ENCODE results near the gene SPOCK1.

The SPOCK1 gene

DNA sequence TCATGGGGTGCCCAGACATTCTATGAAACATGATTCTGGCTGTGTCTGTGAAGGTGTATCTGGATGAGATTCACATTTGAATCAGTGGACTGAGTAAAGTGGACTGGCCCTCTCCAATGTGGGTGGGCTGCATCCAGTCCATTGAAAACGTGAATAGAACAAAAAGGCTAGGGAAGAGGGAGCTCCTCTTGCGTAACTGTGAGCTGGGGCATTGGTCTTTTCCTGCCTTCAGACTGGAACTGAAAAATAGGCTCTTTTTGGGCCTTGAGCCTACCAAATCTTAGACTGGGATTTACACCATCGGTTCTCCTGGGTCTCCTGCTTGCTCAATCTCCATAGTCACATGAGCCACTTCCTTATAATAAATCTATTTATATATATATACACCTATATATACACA lies 170.1 kb downstream of the SPOCK1 start:
- no peak for DNase-seq (ENCODE audit: low read depth)

DNA sequence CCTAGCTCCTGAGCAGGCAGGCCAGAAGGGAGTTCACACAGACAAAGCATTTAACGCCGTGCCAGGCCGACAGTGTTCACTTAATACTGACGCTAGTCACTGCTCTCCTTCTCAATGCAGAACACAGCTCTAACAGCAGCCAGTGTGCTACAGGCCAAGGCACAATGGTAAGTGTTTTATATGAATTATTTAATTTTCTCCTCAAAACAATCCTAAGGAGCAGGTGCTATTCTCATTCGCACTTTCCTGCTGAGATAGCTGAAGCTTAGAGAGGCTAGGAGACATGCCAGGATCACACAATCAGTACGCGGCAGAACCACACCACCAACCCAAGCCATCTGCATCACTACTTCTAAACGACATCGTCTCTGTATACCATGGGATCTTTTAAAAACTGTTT lies 170.7 kb downstream of the SPOCK1 start:
- DNase-seq (ENCODE audit: low read depth), result no peak

DNA sequence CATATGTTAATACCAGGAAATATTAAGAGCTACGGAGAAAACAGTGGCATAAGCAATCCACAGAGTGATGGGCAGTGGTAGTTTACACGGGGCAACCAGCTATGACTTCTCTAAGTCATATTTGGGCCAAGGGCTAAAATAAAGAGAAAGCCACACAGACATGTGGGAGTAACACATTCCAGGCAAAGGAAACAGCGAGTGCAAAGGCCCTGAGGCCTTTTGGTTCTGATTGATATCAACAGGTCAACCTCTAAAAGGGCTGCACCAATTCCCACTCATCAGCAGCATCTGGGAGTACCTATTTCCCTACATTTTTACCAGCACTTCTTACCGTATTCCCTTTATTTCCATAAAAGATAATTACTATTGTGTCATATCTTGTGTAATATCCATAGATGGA lies 173.4 kb downstream of the SPOCK1 start:
- no peak for DNase-seq (ENCODE audit: low read depth)

DNA sequence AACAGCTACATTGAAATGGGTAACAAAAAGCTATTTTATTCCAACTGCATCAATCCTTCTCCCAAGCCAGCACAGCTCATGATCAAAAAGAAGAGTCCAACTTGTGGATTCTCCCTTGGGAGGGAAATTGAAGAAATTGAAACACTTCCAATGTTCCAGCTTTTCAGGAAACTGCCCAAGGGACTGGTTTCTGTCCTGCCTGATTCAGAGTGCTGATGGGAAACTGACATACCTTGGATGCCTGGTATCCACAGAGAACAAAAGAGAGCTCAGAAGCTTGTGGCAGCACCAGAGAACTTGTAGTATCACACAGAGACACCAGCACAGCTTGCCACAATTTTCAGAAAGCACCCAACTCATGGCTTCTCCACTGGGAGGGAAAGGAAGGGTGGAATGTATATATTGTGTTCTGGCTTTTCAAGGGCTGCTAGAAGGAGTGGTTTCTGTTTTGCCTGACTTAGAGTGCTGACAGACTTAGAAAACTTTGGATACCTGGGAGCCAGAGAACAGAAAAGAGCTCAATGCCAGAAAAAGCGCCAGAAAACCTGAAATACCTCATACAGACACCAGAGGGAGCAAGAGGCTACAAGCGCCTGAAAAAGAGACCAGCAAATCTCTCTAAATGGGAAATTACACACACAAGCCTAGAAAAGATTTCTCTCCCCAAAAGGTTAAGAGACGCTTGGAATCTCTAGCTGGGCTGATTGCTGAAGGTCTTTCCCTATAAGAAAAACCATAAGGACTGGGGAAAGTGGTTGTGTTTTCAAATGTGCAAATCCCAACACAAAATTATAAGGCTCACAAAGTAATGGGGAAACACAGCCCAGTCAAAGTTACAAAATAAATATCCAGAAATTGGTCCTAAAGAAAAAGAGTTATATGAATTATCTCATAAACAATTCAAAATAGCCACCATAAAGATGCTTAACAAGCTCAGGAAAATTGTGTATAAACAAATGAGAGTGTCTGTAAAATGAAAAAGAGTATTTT lies 178.8 kb downstream of the SPOCK1 start:
- peak; percentile 32 for DNase-seq (ENCODE audit: low read depth)

DNA sequence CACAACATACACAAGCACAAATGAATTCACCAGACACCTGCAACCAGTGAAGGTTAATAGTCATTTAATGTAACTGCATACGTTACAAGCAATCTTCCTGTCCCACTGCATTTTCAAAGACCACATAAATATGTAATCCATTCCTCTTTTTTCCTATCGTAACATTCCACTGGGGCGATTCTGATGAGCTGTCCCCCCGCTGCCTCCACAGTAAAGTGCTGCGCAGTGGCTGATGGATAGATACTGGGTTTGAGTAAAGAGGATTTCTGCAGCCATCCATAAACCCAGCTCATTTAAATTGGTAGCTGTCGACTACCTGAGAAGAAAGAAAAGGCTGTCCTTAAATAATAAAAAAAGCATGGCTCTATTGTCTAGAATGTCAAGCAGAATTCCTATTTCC lies 181.1 kb downstream of the SPOCK1 start:
- DNase-seq (ENCODE audit: low read depth), result no peak

DNA sequence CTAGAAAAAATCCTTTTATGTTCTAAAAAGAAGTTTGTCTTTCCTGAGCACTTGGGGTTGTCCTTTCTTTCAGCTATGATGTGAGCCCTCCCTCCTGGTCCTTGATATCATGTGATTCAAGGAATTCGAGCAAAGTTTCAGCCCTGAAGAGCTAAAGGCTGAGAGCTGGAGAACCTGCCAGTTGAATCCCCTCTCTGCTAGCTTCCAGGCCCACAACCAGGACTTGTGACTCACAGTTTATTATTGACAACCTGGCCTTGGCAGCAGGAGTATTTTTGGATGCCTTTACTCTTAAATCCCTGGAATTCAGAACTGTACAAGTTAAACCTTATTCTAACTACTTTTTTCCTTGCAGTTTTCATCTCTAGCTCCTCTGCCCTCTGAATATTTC lies 182.8 kb downstream of the SPOCK1 start:
- no peak for DNase-seq (ENCODE audit: low read depth)

DNA sequence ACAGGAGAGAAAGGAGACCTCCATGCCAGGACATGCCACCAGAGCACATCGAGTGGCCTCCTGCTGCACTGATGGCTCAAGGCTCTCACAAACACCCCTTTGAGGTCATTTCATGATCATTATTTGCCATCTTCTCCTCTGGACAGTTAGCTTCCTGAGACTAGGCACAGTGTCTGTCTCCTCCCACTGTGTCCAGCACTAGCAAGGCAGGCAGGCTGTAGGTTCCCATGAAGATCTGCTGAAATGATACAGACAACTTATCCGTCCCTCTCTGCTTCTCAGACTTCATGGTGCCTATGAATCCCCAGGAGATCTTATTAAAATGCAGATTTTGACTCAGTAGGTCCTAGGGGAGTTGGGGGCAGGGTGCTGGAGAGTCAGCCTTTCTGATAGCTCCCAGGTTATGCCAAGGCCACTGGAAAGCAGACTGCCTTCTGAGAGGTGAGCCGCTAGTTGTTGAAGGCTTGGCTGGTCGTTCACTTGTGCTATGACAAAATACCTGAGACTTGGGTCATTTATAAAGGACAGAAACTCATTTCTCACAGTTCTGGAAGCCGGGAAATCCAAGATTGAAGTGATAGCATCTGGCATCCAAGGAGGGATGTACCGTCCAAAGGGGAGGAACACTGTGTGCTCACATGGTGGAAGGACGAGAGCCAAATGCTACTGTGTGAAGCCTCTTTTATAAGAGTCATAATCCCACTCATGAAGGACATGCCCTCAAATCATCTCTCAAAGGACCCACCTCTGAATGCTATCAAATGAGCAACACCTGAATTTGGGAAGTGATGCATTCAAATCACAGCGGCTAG lies 183.4 kb downstream of the SPOCK1 start:
- DNase-seq (ENCODE audit: low read depth), result no peak

DNA sequence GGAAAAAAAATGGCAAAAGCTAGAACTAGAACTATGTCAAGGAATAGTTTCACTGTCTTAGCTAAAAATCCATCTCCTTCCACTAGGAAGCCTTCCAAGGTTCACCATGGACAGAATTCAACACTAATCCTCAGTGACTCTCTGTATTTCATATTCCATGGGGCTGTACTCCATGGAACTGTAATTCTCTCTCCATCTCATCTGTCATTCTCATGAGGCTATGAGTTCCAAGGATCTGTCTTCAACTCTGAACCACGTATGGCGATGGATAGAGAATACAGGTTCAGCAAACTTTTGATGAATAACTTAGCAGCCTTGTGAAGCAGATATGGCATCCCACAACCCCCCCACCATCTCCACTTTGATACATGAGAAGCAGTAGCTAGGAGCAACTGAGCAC lies 184.0 kb downstream of the SPOCK1 start:
- DNase-seq (ENCODE audit: low read depth), result no peak

DNA sequence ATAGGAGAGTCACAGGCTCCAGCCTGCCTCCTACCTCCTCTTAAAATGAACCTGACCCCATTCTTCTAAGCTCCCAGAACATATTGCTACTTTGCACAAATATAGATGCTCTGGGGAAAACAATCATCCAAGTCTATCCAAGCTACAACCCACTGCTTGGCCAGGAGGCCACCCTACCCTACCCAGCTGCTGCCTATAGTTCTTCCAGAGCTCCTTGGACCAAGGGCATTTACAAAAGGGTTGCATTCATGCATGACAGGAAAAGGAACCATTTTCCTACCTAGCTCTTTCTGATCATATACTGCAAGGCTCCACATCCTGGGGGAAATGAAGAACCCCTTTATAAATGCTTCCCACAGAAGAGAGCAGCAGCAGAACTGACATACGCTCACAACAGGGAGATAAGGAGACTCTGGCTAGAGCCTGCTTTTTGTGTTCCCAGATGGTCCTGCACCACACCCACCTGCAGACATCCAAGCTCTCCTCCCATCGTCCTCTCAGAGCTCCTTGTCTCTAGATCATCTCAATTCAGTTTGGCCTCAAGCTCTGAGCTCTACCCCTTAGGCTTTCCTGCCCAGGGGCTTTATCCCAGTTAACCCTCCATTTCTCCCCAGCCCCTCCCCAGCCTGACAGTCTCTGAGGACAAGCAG lies 185.5 kb downstream of the SPOCK1 start:
- DNase-seq (ENCODE audit: low read depth), result no peak

DNA sequence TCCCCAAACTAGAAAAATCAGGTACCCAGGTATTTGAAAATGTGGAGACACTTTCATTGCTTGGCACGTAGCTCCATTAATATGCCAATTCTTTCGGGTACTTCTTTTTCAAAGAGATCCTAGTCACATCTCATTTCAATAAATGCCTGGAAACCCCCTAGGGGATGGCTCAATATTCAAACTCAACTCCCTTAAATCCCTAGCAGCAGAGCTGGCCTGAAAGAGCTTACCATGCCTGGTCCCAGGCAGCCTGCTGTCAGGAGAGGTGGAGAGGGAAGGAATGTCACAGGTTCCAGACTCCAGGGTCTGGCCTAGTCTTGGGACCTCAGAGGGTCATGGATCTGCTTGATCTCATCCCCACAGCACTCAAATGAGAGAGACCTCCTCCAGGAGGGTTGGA lies 187.1 kb downstream of the SPOCK1 start:
- DNase-seq (ENCODE audit: low read depth), result no peak

DNA sequence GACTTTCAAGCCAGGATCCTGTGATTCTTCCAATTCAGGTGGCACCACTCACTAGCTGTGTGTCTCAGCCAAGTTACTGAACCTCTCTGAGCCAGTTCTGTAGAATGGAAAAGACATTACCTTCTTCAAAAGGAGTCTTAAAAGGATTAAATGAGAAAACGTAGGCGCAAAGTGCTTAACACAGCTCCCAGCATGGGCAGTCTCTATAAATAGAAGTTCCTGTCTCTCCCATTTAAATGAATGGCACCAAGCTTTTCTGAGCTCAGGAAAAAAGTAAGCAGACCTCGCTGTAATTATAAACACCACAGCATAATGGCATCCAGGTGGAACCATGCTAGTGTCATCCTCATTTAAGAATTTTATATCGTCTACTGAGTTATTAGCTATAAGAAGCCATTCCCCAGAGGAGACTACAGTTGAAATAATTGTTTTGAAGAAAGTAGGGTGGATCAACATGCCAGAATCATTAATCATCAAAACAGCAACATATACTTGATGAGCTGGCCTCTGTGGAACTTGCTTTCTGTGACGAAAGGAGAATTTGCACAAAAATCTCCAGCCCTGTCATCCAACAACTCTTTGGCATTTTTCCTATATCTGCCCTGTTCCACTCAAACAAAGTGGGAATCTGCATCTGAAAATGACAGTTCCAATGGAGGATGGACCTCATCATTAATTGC lies 188.9 kb downstream of the SPOCK1 start:
- peak; percentile 92 for DNase-seq (ENCODE audit: low read depth)

DNA sequence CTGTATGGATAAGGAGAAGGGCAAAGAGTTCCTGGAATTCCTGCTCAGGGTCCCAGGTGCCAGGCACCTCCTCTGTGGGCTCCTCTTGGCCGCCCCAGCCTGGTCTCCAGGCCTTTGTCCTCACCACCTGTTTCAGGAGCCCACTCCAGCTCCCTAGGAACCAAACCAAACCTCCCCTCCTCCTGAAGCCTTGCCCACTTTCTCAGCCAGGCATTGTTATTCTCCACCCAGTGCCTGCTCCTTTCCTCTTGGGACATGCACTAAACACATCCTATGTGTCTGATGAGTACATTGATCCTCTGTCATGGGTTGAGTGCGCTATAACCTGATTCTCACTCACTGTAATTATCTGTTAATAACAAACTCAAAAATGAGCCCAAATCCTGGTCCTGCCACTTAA lies 189.8 kb downstream of the SPOCK1 start:
- DNase-seq (ENCODE audit: low read depth), result no peak

DNA sequence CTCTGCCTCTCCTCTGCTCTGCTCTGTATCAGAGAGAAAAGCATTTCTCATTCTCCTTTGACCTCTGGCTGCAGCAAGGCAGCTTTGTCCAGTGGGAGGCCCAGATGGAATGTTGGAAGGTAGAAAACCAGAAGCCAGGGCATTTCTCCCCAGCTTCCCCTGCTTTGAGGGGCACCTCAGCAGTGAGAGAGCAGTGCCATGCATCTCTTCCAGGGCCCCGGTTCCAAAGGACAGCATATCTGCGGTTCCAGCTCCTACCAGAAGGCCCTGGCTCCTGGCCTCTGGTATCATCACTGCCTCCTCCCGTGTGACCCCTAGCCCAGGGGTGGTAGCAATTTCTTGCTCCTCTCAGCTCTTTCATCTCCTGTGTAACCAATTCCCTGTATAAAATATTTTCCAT lies 190.8 kb downstream of the SPOCK1 start:
- no peak for DNase-seq (ENCODE audit: low read depth)

DNA sequence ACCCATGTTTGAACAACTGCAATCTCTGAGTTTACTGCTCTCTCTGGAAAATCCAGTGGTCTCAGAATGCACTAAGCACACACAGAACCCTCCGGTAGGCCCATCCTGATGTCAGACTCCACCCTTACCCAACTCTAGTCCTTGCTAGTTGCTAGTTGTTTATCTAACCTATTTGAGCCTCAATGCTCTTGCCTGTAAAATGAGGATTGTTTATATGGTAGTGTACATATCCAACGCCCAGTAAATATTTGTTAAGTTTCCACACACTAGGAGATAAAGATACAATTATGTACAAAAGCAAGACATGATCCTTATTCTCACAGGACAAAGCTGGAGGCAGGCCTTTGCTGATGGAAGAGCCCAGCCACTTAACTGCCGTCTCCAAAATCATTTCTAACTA lies 192.2 kb downstream of the SPOCK1 start:
- no peak for DNase-seq (ENCODE audit: low read depth)

DNA sequence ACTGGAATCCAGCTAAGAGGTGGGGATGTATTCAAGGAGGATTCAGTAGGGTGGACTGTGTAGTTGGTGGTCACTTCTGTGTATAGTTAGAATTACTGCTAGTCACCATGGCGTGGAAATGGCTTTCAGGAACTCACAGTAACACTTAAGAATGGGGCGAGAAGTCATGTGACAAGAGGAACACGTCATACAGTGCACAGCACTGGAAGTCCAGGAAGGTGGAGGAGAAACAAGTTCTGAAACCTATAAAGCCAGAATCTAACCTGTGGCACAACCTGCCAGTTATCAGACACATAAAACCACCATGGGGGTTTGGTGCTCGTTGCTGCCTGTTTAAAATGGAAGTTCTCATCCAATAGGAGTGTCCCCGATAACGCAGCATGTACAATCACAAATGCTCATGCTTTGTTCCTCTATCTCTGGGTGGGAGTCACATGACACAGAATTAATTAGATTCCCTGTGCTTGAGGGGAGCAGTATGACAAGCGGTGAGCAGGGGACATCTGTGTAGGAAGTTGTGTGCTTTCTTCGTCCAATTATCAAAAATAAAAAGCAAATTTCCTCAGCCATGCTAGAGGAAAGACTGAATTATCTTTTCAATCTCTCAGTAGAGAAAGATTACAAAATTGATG lies 193.0 kb downstream of the SPOCK1 start:
- DNase-seq (ENCODE audit: low read depth), result no peak

DNA sequence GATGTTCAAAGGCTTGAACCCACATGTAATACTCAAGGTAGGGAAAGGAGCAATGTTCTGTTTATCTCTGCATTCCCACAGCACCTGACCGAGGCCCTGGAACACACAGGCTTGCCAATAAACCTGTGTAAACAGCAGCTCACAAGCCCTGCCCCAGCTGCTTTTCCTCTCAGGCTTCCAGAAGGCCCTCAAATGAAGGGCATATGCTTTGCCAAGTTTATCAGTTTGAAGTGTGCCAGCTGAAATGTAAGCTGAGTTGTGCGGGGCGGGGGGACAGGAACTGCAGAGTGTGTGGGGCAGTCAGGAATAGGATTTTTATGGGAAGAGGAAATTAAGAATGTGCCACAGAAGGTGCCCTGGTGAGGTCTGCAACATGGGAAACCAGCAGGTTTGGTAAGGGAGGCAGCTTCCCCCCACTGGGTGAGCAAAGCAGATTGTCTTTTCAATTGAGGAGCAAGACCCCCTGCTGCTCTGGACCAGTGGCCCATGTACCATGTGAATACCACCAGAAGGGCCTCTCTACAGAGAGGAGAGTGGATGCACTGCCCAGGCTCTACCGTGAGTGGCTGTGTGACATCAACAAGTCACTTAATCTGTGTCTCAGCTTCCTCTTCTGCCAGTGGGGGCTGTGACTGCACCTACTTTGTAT lies 194.8 kb downstream of the SPOCK1 start:
- DNase-seq (ENCODE audit: low read depth), result no peak

DNA sequence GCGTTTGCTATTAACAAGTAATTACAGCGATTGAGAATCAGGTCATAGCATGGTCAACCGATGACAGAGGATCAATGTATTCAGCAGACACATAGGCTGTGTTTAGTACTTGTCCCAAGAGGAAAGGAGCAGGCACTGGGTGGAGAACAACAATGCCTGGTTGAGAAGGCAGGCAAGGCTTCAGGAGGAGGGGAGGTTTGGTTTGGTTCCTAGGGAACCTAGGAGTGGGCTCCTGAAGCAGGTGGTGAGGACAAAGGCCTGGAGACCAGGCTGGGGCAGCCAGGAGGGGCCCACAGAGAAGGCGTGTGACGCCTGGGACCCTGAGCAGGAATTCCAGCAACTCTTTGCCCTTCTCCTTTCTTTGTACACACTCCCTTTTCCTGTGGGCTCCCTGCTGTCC lies 195.6 kb downstream of the SPOCK1 start:
- DNase-seq (ENCODE audit: low read depth), result no peak

DNA sequence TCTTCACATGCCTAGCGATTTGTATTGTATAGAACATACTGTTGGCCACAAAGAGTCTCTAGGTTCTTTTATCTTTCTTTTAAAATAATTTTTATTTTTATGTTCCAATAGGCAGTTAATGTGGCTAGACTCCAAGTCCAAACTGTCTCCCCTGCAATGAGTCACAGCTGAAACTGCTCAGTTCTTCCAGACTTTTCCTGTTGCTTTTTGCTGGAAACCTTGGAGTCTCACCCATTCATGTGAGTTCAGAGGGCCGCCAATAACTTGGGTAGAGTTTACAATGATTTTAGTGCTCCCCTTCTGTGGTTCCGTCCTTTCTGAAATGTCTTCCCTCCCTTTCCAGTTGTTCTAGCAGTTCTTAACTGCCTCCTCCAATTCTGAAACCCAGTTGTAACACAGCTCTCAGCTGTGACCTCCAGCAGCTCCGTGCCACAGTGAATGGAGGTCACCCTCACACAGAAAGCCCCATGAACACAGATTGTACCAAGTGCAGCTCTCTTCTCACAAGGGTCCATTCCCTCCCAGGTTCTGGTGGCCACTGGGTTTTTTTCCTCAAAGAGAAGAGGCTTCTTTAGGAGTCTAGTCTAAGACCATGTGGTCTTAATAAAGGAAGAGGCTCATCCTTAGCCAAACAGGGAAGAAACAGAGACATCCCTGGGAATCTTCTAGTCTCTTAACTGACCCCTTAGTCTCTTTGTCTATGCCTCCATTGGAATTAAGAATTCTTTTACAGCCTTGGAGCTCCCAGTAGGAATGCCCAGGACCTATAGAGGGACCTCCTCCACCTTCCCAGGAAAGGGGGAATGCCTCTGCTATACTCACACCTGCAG lies 198.5 kb downstream of the SPOCK1 start:
- peak; percentile 35 for DNase-seq (ENCODE audit: low read depth)

DNA sequence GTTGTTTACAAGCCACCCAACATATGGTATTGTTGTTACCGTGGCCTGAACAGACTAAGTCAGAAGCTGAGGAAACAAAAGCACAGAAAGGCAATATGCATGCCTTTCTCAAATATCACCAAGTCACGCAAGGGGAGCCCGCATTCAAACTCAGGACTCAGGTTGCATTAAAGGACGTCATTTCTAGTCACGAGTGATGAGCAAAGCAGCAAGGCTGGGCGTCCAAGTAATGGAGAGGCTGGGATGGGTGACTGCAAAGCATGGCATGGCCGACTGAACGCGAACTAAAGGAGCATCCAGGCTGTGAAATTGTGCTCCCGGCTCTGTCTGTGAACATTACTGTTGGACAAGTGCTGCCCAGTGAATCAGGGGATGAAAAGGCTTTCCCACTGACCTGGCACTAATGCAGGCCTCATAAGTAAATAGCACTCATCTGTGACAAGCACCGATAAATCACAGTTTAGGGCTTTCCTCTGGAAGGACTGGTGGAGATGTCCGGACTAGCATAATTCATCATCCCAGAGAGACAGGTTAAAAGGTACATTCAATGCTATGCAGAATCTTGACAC lies 202.8 kb downstream of the SPOCK1 start:
- DNase-seq (ENCODE audit: low read depth), result no peak

DNA sequence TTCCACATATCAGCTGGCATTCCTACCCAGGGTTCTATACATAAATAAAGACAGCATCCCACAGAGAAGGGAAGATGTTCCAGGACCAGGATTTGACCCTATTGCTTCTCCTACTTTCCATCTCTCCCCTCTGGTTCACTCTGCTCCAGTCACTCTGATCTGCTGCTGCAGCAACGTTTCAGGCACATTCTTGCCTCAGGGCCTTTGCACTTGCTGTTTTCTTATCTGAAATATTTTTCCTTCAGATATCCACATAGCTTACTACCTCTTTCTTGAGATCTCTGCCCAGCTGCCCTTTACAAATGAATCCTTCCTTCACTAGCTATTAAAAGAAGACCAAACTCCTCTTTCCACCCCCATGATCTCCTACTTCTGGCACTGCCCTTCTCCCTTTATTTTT lies 204.5 kb downstream of the SPOCK1 start:
- no peak for DNase-seq (ENCODE audit: low read depth)
